Osteoblast (primary cell): Measurements from ENCODE around the gene DRAM1. TPM values are rescaled to one million over a fixed set of nuclear protein-coding genes. Genes with fewer than 3 reads are reported as not detected.
A peak's percentile ranks its signal among the peaks of the same experiment; 100 is the strongest.

ENCODE experiments used
- DNase-seq: peaks from one replicate; pipeline ENCODE4 v3.0.0; 2011; ENCODE audit warnings: low spot score, mixed read lengths; ENCODE audit not compliant: insufficient read length; ENCODE audit errors: missing footprints
- H2AFZ ChIP-seq: 2 replicates; pipeline ENCODE4 v1.6.0; 2011; ENCODE audit warnings: mild to moderate bottlenecking, low read length
- H3K27ac ChIP-seq: 2 replicates; pipeline ENCODE4 v1.5.1; 2011; ENCODE audit warnings: mild to moderate bottlenecking, low read depth, low read length, moderate library complexity
- H3K27me3 ChIP-seq: 2 replicates; pipeline ENCODE4 v1.6.0; 2012; ENCODE audit warnings: mild to moderate bottlenecking, control low read depth, inconsistent platforms, low read length, moderate library complexity; ENCODE audit not compliant: insufficient read depth
- H3K36me3 ChIP-seq: 2 replicates; pipeline ENCODE4 v1.5.1; 2011; ENCODE audit warnings: mild to moderate bottlenecking, low read length, control low read depth, moderate library complexity; ENCODE audit not compliant: insufficient read depth
- H3K4me1 ChIP-seq: 2 replicates; pipeline ENCODE4 v1.5.1; 2011; ENCODE audit warnings: mild to moderate bottlenecking, low read length, control low read depth, moderate library complexity; ENCODE audit not compliant: insufficient read depth
- H3K4me2 ChIP-seq: 2 replicates; pipeline ENCODE4 v1.6.0; 2011; ENCODE audit warnings: mild to moderate bottlenecking, low read length; ENCODE audit not compliant: insufficient read depth
- H3K4me3 ChIP-seq: fragments of 200-600 bp; sonication (generic); 3 replicates; pipeline ENCODE4 v1.5.1; 2012; ENCODE audit warnings: mild to moderate bottlenecking, low read length, inconsistent platforms; ENCODE audit not compliant: insufficient read depth
- H3K79me2 ChIP-seq: 2 replicates; pipeline ENCODE4 v1.6.0; 2012; ENCODE audit warnings: mild to moderate bottlenecking, low read length, control low read depth, inconsistent platforms; ENCODE audit not compliant: insufficient read depth
- H3K9me3 ChIP-seq: 2 replicates; pipeline ENCODE4 v1.5.1; 2011; ENCODE audit warnings: low read depth, low read length, control low read depth
- H4K20me1 ChIP-seq: 2 replicates; pipeline ENCODE4 v1.6.0; 2012; ENCODE audit warnings: mild to moderate bottlenecking, low read length, control low read depth; ENCODE audit not compliant: insufficient read depth
- CTCF ChIP-seq: IDR thresholded peaks from 2 replicates; pipeline ENCODE4 v1.5.1; 2011; ENCODE audit warnings: mild to moderate bottlenecking, low read depth, low read length, moderate library complexity; ENCODE audit errors: extremely low read depth
- total RNA-seq: library from RNA; depleted of rRNA; stranded (reverse); fragments of >200 nt; gene quantifications from 2 replicates; pipeline ENCODE4 v1.2.3, GENCODE V29; 2012

DRAM1 gene
- total RNA-seq, 1 donor: 141 TPM

GRCh38 chr12:101830367-101831325, 46.7 kb upstream of the DRAM1 start, which contains the start of gene GNPTAB:
Gene GNPTAB, minus strand, starts transcription at chr12:101830959. Its CDS starts 284 bp downstream, at chr12:101830675.
- TF ChIP-seq CTCF: peak; percentile 64

GRCh38 chr12:101832030-101832429, 45.4 kb upstream of the DRAM1 start:
- DNase-seq: peak; percentile 48
- Histone ChIP-seq H4K20me1 (no peaks in the 10 kb centered on the region), H3K4me2 (no peak overlapping the region), H3K36me3 (no peaks in the 10 kb centered on the region), H3K9me3 (no peaks in the 10 kb centered on the region), H3K79me2 (peaks cover 31% of the 10 kb centered on the region), H2AFZ (no peak overlapping the region), H3K27ac (no peak overlapping the region), H3K27me3 (no peaks in the 10 kb centered on the region), H3K4me3 (no peak overlapping the region), H3K4me1 (peaks cover 13% of the 10 kb centered on the region)
- no peak for TF ChIP-seq CTCF

More at GRCh38 chr12:101830367-101831325, 46.7 kb upstream of the DRAM1 start, which contains the start of gene GNPTAB:
- peaks cover 13% of the 10 kb centered on the region for H3K4me1 ChIP-seq
- H3K9me3 ChIP-seq: no peaks in the 10 kb centered on the region
- H4K20me1 ChIP-seq: no peaks in the 10 kb centered on the region
- H3K4me3 ChIP-seq: peak within 1 kb of the TSS; percentile 95
- H3K4me2 ChIP-seq: peak within 1 kb of the TSS; percentile 92
- DNase-seq: peak; percentile 99
- no peaks in the 10 kb centered on the region for H3K36me3 ChIP-seq
- peak within 1 kb of the TSS; percentile 62 for H3K27ac ChIP-seq
- H3K27me3 ChIP-seq: no peaks in the 10 kb centered on the region
- H2AFZ ChIP-seq: peak within 1 kb of the TSS; percentile 92
- peaks cover 43% of the 10 kb centered on the region for H3K79me2 ChIP-seq

DNA sequence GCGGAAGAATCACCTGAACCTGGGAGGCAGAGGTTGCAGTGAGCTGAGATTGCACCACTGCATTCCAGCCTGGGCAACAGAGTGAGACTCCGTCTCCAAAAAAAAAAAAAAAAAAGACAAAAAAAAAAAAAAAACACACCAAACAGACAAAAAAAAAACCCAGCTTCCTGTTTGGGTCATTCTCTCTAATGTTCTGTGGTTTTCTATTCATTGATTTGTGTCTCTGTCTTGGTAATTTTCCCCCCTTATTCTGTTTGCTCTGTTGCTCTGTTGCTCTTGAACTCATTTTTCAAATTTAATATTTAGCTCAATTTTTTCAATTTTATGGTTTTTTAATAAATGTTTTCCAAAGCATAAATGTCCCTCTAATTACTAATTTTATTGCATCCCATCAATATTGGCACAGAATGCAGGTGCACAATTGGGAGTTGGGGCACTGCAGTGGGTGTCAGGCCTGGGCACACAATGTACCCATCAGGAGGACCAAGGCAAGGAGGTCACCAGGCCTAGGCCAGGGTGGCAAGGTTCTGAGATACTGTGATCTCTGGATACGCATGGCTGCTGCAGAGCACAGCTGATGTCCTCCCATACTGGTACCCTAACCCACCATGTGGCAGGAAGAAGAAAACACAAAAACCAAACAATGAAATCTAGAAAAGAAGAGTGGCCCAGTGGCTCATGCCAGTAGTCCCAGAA, 38.6 kb upstream of the DRAM1 start:
- Histone ChIP-seq H3K9me3 (no peaks in the 10 kb centered on the region), H3K79me2 (no peaks in the 10 kb centered on the region), H3K36me3 (no peaks in the 10 kb centered on the region), H3K27me3 (no peaks in the 10 kb centered on the region), H2AFZ (no peak overlapping the region), H4K20me1 (no peaks in the 10 kb centered on the region), H3K27ac (no peak overlapping the region), H3K4me1 (no peaks in the 10 kb centered on the region), H3K4me3 (no peak overlapping the region), H3K4me2 (no peak overlapping the region)
- no peak for TF ChIP-seq CTCF
- no peak for DNase-seq
